Measurements from ENCODE around the gene NXPE4. TPM values are rescaled to one million over a fixed set of nuclear protein-coding genes. Genes with fewer than 3 reads are reported as not detected.
"Not testable (repeated sequence)": the region's sequence is repeated elsewhere in the genome, so short reads cannot be mapped to it uniquely, and the experiment has no call there.

Gene NXPE4
- total RNA-seq, 1 experiment from 2014 or later, result not detected

DNA sequence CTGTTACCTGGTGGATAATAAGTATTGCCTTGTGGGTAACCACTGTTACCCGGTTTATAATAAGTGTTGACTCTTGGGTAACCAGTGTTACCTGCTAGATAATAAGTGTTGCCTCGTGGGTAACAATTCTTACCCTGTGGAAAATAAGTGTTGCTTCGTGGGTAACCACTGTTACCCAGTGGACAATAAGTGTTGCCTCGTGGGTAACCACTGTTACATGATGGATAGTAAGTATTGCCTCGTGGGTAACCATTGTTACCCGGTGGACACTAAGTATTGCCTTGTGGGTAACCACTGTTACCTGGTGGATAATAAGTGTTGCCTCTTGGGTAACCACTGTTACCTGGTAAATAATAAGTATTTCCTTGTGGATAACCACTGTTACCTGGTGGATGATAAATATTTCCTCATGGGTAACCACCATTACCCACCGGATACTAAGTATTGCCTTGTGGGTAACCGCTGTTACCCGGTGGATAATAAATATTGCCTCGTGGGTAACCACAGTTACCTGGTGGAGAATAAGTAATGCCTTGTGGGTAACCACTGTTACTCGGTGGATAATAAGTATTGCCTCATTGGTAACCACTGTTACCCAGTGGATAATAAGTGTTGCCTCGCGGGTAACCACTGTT lies 8.7 kb upstream of the NXPE4 start:
- H3K4ac ChIP-seq (ENCODE audit: low read depth, low read length), result no peak overlapping the region
- no peak overlapping the region for H4K91ac ChIP-seq (ENCODE audit: insufficient read length, low read depth, low read length)
- no peak overlapping the region for H2BK5ac ChIP-seq (ENCODE audit: insufficient read length, low read length)
- H4K5ac ChIP-seq (ENCODE audit: insufficient read length, low read depth, low read length), result no peak overlapping the region
- H3K23ac ChIP-seq (ENCODE audit: insufficient read length, low read depth, low read length), result no peak overlapping the region
- no peak overlapping the region for H3K18ac ChIP-seq (ENCODE audit: insufficient read length, low read depth, low read length)
- H2BK15ac ChIP-seq (ENCODE audit: low read depth, low read length), result no peak overlapping the region
- H3K9ac ChIP-seq (ENCODE audit: extremely low read depth, insufficient read length, low read length), result no peak overlapping the region
- H4K8ac ChIP-seq (replicated peaks; ENCODE audit: insufficient read length, low read depth, low read length), result no peak overlapping the region
- H2BK120ac ChIP-seq (ENCODE audit: low read depth, low read length, poor library complexity, severe bottlenecking), result no peak overlapping the region
- H3K79me1 ChIP-seq (ENCODE audit: insufficient read depth, low read depth, low read length, poor library complexity, severe bottlenecking), result no peaks in the 10 kb centered on the region
- no peaks in the 10 kb centered on the region for H3K79me2 ChIP-seq (ENCODE audit: insufficient read depth, low read length)
- no peak overlapping the region for H3K4me3 Mint-ChIP-seq
- no peak overlapping the region for H3K14ac ChIP-seq (ENCODE audit: insufficient read depth, low read length)
- no peak overlapping the region for H3K4me2 ChIP-seq (ENCODE audit: insufficient read depth, insufficient read length, low read length)
- H3K23me2 ChIP-seq (ENCODE audit: insufficient read length, low read depth, low read length, poor library complexity, severe bottlenecking), result no peaks in the 10 kb centered on the region
- no peak overlapping the region for H3K27ac ChIP-seq (ENCODE audit: insufficient read length, low read depth, low read length)
- no peaks in the 10 kb centered on the region for H3K4me1 Mint-ChIP-seq
- TF ChIP-seq, protein P1, sequence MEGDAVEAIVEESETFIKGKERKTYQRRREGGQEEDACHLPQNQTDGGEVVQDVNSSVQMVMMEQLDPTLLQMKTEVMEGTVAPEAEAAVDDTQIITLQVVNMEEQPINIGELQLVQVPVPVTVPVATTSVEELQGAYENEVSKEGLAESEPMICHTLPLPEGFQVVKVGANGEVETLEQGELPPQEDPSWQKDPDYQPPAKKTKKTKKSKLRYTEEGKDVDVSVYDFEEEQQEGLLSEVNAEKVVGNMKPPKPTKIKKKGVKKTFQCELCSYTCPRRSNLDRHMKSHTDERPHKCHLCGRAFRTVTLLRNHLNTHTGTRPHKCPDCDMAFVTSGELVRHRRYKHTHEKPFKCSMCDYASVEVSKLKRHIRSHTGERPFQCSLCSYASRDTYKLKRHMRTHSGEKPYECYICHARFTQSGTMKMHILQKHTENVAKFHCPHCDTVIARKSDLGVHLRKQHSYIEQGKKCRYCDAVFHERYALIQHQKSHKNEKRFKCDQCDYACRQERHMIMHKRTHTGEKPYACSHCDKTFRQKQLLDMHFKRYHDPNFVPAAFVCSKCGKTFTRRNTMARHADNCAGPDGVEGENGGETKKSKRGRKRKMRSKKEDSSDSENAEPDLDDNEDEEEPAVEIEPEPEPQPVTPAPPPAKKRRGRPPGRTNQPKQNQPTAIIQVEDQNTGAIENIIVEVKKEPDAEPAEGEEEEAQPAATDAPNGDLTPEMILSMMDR (conservative IDR thresholded peaks at IDR 0.05), result no peak
- no peaks in the 10 kb centered on the region for H3K27me3 ChIP-seq (ENCODE audit: insufficient read depth, low read length)
- H3K9me3 ChIP-seq (ENCODE audit: control insufficient read depth, low read depth, low read length), result no peaks in the 10 kb centered on the region
- no peaks in the 10 kb centered on the region for H3K27me3 Mint-ChIP-seq (ENCODE audit: low read depth)
- no CpG with 5 or more reads among the region's 13 CpGs for WGBS (ENCODE audit: extremely low coverage, insufficient read length, low lambda C conversion rate)
- no peak for DNase-seq
- no peaks in the 10 kb centered on the region for H3K4me1 ChIP-seq (ENCODE audit: insufficient read depth, low read length)
- H2BK12ac ChIP-seq (ENCODE audit: insufficient read length, low read depth, low read length), result no peak overlapping the region
- peaks cover 17 to 19% of the 10 kb centered on the region in 2 experiments for H3K9me3 Mint-ChIP-seq
- no peak overlapping the region for H2AK5ac ChIP-seq (ENCODE audit: insufficient read length, low read length)
- no peaks in the 10 kb centered on the region for H4K20me1 ChIP-seq (ENCODE audit: control insufficient read depth, insufficient read depth, insufficient read length)
- peaks cover 2 to 10% (median 2%) of the 10 kb centered on the region in 3 experiments; a peak in 2 of 7 replicates for H3K36me3 Mint-ChIP-seq (ENCODE audit: insufficient read depth in 1 of 3, low read depth in 3 of 3)
- H3K56ac ChIP-seq (ENCODE audit: insufficient read length, low read depth, low read length), result no peak overlapping the region
- no peak overlapping the region for H3T11ph ChIP-seq (ENCODE audit: low read length)
- no peak overlapping the region for H2BK20ac ChIP-seq (ENCODE audit: low read depth, low read length, poor library complexity, severe bottlenecking)
- H3K27ac Mint-ChIP-seq, result no peak overlapping the region
- H2AFZ ChIP-seq (ENCODE audit: low read length), result no peak overlapping the region

- not testable (repeated sequence) for H2BK12ac ChIP-seq (ENCODE audit: insufficient read length, low read depth, low read length); H2BK5ac ChIP-seq (ENCODE audit: insufficient read length, low read length); H3K27me3 Mint-ChIP-seq (ENCODE audit: low read depth); H3K9ac ChIP-seq (ENCODE audit: extremely low read depth, insufficient read length, low read length); H3K79me2 ChIP-seq (ENCODE audit: insufficient read depth, low read length); H4K20me1 ChIP-seq (ENCODE audit: control insufficient read depth, insufficient read depth, insufficient read length); DNase-seq; H3K56ac ChIP-seq (ENCODE audit: insufficient read length, low read depth, low read length); H2BK15ac ChIP-seq (ENCODE audit: low read depth, low read length); H2BK20ac ChIP-seq (ENCODE audit: low read depth, low read length, poor library complexity, severe bottlenecking); H3K4me1 ChIP-seq (ENCODE audit: insufficient read depth, low read length); H3K4me3 Mint-ChIP-seq; H3K27ac ChIP-seq (ENCODE audit: insufficient read length, low read depth, low read length); H2AK5ac ChIP-seq (ENCODE audit: insufficient read length, low read length); H3K79me1 ChIP-seq (ENCODE audit: insufficient read depth, low read depth, low read length, poor library complexity, severe bottlenecking); H3K4ac ChIP-seq (ENCODE audit: low read depth, low read length); H3K27ac Mint-ChIP-seq; H3K18ac ChIP-seq (ENCODE audit: insufficient read length, low read depth, low read length); H4K8ac ChIP-seq (replicated peaks; ENCODE audit: insufficient read length, low read depth, low read length); H3K27me3 ChIP-seq (ENCODE audit: insufficient read depth, low read length); H2BK120ac ChIP-seq (ENCODE audit: low read depth, low read length, poor library complexity, severe bottlenecking); H3K23me2 ChIP-seq (ENCODE audit: insufficient read length, low read depth, low read length, poor library complexity, severe bottlenecking); H3K23ac ChIP-seq (ENCODE audit: insufficient read length, low read depth, low read length); H2AFZ ChIP-seq (ENCODE audit: low read length); H3K9me3 ChIP-seq (ENCODE audit: control insufficient read depth, low read depth, low read length); H4K91ac ChIP-seq (ENCODE audit: insufficient read length, low read depth, low read length); H3K4me2 ChIP-seq (ENCODE audit: insufficient read depth, insufficient read length, low read length); H4K5ac ChIP-seq (ENCODE audit: insufficient read length, low read depth, low read length); H3K4me1 Mint-ChIP-seq; H3K14ac ChIP-seq (ENCODE audit: insufficient read depth, low read length); H3T11ph ChIP-seq (ENCODE audit: low read length)
- no CpG with 5 or more reads among the region's 7 CpGs for WGBS (ENCODE audit: extremely low coverage, insufficient read length, low lambda C conversion rate)
- Mint-ChIP-seq H3K9me3 (peaks cover 15 to 17% of the 10 kb centered on the region in 2 experiments), H3K36me3 (ENCODE audit: insufficient read depth in 1 of 3, low read depth in 3 of 3) (peaks cover 2 to 10% (median 2%) of the 10 kb centered on the region in 3 experiments; a peak in 2 of 7 replicates)
Measured at GRCh38 chr11:114603151-114603550, 7.6 kb upstream of the NXPE4 start.
